Measurements from ENCODE around the gene TANK. TPM values are rescaled to one million over a fixed set of nuclear protein-coding genes. Genes with fewer than 3 reads are reported as not detected.
"Not testable (repeated sequence)": the region's sequence is repeated elsewhere in the genome, so short reads cannot be mapped to it uniquely, and the experiment has no call there.

The TANK gene
- total RNA-seq, 2 experiments from 2014 or later = 70.3 to 73.5 TPM

DNA sequence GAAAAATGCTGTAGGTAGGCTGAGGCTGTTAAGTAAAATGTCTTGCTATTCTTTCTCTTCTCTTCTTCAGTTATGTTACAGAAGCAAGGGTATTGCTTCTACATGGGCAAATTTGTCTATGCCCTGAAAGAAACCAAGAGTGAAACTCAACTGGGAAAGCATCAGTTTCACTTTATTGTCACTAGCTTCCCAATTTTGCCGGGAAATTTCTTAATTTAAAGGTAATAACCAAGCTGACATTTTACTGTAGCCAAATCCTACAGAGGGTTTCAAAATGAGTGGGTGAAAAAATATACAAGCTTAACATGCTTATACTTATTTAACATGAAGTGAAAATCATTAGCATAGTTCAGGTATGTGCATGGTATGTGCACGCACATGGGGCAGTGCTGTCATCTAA, 3.2 kb downstream of the TANK start:
- CTCF ChIA-PET = no interaction called here

DNA sequence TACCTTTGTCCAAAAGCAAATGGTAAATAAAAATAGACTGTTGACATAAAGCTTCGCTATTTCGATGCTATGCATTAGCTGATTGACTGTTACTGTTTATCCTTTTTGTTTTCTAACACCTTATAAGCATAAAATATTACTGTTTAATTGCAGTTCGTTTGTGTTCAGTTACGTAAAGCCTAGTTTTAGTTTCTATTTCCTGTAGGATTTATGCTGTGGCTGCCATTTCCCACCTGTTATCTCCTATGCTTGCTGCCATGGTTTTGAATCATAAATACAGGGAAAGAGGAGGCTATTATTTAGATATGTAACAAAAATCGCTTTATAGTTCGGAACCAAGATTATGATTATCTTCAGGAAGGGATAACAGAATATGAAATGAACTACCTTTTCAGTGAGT, 3.9 kb downstream of the TANK start:
- ChIA-PET CTCF (no interaction called here), POLR2A (no interaction called here)

More for the DNA sequence above, 3.2 kb downstream of the TANK start:
- POLR2A ChIA-PET = no interaction called here

DNA sequence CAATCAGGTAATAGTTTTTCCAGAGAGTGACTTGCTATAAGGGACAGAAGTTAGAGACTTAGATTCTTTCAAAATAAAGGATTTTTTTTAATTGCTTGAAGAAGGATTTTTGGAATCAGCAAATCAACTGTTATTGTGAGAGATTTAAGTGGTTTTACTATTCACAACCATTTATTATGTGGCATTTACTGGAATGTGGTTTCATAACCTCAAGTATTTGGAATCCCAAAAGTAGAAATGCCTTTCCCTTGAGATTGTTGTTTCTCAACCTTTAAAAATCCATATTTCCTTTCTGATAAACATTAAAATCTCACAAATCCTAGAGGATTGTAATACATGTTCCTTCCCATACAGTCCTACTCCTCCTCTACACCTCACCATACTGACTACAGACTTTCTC, 5.0 kb downstream of the TANK start:
- CTCF ChIA-PET = no interaction called here
- POLR2A ChIA-PET = interaction anchor here (1.5 kb wide), 1 partner anchor 88 kb away, joined by 3 read pairs; no protein-coding TSS in a partner anchor

DNA sequence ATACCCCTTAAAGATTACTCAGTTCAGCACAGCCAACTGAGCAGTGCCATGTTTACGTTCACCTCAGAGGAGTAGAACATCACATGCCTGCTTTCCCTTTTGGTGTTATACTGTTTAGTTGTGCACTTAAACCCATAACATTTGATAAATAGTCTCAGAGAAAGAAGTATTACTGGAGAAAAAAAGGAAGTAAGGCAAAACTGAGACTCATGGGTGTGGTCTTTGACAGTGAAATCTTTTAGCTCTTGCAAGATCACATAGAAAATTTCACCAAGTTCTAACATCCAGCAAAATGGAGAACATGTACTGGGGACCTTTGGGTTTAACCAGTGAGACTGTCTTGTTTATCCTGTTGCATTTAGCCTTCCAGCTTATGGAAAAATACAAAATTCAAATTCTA, 5.6 kb downstream of the TANK start:
- ChIA-PET POLR2A (interaction anchor here (1.5 kb wide), 1 partner anchor 88 kb away, joined by 3 read pairs; no protein-coding TSS in a partner anchor), CTCF (interaction anchor here (1.0 to 1.1 kb wide), 2 partner anchors 27 to 48 kb away, joined by 3 to 4 read pairs; no protein-coding TSS in a partner anchor)

DNA sequence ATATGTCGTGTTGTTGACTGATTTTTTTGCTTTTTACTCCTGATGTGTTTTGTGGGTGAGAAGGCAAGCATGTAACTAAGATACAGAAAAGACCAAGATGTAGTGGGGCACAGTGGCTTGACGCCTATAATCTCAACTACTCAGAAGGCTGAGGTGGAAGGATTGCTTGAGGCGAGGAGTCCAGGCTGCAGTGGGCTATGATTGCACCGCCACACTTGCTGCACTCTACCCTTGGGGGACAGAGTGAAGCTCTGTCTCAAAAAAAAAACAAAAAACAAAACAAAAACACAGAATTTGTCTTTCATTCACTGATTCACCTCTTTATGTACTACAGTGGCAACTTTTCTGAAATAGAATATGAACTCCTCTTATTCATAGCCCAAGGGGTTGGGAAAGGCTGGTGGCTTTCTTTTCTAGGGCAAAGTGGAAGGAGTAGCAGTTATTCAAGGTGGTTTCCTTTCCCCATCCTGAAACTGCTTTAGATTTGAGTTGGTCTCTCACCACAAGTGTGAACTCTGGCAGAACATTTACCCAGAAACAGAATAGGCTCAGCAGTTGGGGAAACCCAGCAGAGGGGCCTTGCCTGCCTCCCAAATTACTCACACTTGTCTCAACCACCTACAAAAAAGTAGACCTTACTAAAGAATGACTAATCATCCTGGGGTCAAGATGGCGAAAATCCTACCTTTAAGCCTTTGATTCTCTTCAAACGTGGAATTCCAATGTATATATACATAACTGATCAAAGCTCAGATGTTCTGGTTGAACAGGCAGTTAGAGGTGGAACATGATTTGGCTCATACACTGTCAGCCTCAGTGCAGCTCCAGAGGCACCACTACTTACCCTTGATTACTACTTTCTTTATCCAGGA, 6.5 kb downstream of the TANK start:
- CTCF ChIA-PET = interaction anchor here (1.0 to 1.1 kb wide), 2 partner anchors 28 to 49 kb away, joined by 3 to 4 read pairs; no protein-coding TSS in a partner anchor
- POLR2A ChIA-PET = interaction anchor here (0.6 to 1.5 kb wide), 2 partner anchors 89 to 780 kb away, joined by 3 read pairs; no protein-coding TSS in a partner anchor

DNA sequence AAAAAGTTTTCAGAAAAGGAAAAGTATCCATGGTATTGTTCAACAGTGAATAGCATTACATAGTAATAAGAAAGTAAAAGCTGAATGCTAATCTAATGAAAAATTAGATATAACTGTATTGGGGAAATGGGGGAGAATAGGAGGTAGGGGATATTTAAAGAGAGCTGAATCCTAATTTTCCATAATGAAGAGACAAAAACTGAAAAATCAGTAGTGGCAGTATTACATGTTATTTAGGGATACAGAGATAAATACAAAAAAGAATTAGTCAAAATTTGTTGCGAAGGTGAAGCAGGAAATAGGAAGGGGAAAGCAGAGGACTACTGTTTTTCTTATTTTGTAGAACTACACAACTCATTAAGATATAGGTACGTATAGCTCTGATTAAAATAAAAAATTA, 9.1 kb downstream of the TANK start:
- CTCF ChIA-PET = no interaction called here
- POLR2A ChIA-PET = no interaction called here

DNA sequence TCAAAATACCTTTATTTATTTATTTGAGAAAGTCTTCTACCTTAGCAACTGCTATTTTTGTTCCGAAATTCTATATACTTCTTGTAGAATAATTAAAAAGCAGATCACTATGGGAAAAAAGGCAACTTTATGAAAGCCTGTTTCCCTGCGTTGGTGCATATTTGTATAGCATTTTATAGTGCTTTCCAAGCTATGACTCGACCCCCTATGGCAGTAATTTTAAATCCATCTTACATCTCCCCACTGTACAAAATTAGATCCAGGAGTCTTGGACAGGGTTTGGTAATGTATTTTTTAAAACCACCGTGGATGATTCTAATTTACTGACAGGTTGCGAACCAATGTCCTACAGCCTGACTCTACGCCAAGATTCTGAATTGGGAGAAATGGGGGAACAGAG, 10.1 kb downstream of the TANK start:
- CTCF ChIA-PET = no interaction called here
- POLR2A ChIA-PET = no interaction called here

DNA sequence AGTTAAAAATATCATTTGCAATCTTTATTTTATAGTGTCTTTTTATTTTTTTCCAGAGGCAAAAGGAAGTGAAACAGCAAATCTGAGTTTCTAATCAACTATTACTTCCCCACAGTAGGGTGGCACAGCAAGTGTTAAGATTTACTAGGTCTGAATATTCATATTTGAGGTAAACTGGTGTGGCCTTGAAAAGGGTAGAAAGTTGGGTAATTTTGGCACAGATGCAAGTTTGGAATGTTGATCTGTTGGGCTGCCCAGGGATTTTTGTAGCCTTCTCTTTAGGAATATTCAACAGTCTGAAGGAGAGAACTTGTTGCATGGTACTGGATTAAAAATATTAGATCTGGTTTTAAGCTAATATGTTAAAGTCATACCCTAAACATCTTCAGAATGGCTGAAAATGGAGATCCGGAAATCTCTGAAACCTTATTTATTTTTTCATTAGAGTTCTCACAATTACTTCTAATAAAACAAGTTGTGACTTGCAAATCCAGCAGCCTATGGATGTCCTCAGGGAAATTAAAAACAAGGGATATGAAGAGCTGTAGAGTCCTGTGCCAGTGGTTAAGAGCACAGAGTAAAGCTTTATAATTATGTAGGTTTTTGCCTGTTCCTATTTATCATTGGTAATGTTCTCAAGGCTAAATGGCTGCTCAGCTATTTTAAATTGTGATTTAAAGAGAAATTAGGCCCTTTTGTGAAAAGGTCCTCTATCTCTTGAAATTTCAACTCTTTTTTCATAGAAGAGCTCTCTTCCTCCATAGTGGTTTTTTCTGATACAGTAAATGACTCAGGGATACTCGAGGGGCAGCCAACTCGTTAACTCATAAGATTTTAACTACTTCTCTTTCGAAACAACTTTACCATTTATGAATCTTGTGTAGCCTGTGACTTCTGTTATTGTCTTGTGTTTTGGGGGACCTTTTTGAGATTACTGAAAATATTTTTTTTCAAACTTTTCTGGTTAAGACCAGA, 11.0 kb downstream of the TANK start:
- ChIA-PET POLR2A (no interaction called here), CTCF (no interaction called here)

DNA sequence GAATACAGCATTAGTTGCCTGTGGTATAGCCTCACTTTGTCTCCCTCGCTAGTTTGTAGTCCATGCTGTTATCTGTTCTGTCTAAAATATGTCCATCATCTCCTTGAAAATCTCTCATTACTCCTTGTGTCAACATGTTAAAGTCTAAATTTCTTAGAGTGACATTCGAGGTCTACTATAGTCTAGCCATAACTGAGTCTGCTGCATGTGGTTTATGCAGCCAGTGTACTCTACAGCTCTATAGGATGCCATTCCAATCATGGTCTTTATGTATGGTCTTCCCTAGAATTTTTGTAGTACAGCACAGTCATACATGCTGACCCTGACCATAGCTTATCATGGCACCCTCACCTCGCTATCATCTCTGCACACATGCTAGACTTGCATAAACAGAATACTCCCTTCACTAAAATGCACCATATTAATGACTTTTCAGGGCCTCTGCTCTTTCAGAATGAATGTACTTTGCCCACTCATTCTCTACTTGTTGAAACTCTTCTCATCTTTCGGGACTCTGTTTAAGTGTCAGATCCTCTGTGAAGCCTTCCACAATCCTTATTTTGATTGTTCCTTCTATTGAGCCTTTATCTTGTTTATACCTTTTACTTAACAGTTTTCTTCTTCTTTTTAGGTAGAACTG, 12.8 kb downstream of the TANK start:
- ChIA-PET POLR2A (no interaction called here), CTCF (interaction anchor here (0.5 to 1.5 kb wide), 3 partner anchors 12 to 104 kb away, joined by 3 read pairs; partner anchors contain the start of gene TANK)

DNA sequence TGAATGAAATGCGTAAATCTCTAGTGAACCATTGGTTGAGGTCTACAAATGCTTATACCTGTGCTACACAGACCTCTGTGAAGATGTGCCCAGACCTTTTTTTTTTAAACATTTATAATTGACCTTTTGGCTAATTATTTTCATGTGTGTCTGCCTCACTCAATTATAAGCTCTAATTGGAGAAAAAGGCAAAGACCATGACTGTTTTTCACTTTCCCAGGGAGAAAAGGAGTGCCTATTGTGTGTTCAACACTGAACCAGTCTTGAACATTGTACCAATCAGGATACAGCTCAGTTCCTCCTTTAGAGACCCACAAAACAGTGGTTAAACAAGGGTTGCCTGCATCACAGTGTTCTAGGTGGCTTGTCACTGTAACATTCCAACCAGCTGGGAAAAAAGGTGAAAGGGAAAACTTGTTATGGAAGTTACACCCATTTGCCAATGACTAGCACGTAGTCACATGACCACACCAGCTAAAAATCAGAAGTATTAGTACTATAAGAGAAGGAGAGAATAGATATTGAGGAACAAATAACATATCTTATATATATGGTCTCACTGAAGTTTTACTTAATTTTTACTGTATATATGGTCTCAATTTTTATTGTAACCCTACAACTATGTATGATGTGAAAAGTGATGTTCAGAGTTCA, 13.4 kb downstream of the TANK start:
- ChIA-PET POLR2A (no interaction called here), CTCF (interaction anchor here (1.0 to 1.5 kb wide), 2 partner anchors 13 to 95 kb away, joined by 3 read pairs; partner anchors contain the start of gene TANK)

DNA sequence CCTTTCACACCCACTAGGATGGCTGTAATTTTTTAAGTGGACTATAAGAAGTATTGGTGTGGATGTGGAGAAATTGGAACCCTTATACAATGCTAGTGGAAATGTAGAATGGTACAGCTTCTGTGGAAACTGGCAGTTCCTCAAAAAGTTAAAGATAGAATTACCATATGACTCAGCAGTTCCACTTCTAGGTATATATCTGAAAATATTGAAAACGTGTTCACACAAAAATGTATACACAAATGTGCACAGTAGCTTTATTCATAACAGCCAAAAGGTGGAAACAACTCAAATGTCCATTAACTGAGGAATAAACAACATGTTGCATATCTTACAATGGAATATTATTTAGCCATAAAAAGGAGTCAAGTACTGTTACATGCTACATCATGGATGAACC, 17.7 kb downstream of the TANK start:
- ChIA-PET CTCF (no interaction called here), POLR2A (no interaction called here)

DNA sequence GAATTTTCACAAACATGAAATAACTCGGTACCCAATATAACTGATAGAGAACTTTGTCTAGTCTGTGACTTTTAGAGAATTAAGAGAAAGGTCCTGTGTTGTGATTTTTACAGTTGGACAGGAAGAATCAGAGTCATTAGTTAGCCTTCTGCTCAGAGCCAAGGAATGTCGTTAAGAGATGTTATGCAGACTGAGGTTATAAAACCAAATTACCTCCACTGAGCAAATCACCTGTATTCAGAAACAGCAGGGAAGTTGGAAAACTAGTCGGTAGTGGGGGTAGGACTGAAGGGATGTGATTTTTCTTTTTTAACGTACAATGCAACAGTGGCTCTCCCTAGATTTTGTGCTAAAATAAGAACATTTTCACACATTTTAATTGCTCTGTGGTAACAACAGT, 18.5 kb downstream of the TANK start:
- CTCF ChIA-PET = no interaction called here
- POLR2A ChIA-PET = no interaction called here

DNA sequence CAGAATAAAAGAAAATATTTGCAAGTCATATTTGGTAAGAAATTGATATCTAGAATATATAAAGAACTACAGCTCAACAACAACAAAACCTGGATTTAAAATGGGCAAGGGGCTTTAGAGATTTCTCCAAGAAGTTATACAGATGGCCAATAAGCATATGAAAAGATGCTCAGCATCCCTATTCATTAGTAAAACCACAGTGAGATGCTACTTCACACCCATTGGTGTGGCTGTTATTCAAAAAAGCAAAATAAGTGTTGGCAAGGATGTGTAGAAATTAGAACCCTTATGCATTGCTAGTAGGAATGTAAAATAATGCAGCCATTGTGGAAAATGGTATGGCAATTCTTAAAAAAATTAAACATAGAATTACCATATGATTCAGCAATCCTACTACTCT, 29.8 kb downstream of the TANK start:
- CTCF ChIA-PET = no interaction called here
- POLR2A ChIA-PET = no interaction called here

DNA sequence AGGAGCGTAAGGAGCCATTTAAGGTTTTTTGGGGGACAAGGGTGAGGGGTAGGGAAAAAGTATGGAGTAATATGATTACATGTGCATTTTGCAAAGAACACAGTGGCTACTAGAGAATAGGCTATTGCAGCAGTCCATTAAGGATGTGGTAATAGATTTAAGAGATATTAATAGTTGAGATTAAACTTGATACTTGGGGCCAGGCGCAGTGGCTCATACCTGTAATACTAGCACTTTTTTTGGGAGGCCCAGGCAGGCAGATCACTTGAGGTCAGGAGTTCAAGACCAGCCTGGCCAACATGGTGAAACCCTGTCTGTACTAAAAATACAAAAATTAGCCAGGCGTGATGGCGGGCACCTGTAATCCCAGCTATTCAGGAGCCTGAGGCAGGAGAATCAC, 35.4 kb downstream of the TANK start:
- CTCF ChIA-PET, POLR2A ChIA-PET: not testable (repeated sequence)

DNA sequence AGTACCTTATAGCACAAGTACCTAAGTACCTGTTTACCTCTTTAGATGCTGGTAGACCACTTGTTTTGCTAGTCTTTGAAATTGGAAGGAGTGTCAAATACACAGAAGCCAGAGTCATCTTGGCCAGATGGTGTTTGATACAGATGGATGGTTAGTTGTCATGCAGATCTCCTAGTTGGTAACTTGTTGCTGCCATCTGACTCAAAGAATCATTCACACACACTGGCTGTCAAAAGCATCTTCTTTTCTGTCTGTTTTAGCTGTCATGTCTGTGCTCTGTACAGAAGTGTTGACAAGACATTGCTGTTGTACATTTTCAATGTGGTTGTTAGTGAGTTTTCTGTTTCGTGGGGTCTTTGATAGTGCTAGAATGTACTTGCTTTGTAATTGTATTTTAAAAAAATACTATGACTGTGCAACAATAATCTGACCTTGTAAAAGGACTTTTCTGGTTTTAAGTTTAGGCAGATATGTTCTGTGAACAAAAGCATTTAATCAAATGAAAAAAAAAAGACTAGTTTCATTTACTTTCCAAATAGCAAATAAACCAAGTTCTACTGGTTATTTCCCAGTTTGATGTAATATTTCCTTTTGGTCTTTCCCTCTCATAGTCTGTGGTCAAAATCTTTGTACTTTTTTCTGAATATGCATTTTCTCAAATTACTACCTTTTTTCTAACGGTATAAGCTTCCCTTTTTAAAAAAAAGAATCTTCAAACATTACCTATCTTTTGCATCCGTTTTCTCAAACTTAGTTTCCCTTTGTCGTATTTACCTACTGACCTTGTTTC, 39.9 kb downstream of the TANK start:
- CTCF ChIA-PET = no interaction called here
- POLR2A ChIA-PET = no interaction called here

DNA sequence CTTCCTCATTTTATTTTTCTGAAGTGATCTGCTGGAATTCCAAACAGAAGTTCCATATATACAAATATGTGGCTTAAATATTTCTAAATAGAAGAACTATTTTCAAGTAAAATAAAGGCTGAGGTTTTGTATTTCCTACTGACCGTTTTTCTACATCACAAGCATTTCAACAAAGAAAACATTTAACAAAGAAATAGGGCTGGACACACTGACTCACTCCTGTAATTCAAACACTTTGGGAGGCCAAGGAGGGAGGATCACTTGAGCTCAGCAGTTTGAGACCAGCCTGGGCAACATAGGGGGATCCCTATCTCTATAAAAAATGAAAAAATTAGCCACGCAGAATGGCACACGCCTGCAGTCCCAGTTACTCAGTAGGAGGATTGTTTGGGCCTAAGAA, 44.6 kb downstream of the TANK start:
- CTCF ChIA-PET = no interaction called here
- POLR2A ChIA-PET = no interaction called here

DNA sequence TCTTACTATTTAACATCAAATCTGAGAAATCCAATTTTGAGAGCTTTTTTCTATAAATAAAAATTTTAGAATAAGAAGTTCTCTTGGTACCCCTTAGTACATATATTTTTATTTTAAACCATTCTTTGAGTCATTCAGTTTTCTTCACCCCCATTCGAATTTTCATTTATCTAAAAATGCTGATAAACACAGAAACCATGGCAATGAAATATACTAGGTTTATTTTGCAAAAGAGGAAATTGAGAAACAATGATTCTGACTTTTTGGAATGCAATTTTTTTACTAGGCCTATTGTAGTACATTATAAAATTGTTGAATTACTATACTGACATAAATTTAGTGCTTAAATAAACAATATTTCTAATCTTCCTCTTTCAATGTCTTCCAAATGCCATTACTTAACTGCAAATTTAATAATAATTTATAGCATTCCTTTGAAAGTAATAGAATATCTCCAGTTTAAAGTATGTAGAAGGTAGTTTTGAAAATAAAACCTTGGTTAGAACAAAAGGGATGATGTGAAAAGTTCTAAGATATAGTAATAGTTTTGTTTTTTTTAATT, 46.3 kb downstream of the TANK start:
- POLR2A ChIA-PET = no interaction called here
- CTCF ChIA-PET = no interaction called here

DNA sequence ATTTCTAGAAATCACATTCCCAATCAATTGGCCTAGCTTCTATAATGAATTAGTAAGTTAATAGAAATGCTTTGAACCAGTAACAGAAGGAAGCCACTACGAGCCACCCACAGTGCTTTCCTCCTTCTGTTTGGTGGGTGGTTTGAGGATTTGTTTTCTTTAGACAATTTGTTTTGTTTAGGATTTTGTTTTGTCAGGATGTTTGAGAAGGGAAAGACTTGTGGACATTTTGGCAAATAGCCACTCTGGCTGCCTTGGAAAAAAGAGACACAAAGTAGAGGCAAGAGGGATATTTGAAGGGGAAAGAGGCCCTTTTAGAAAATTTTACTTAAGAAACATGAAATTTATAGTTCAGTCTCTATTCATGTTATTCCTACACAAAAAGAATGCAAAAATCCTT, 47.7 kb downstream of the TANK start:
- ChIA-PET CTCF (no interaction called here), POLR2A (no interaction called here)

Measured in activated CD8-positive, alpha-beta memory T cell treated with anti-CD3 and anti-CD28 coated beads for 36 hours (primary cell).